ENCODE data around the gene MS4A14.

DNA sequence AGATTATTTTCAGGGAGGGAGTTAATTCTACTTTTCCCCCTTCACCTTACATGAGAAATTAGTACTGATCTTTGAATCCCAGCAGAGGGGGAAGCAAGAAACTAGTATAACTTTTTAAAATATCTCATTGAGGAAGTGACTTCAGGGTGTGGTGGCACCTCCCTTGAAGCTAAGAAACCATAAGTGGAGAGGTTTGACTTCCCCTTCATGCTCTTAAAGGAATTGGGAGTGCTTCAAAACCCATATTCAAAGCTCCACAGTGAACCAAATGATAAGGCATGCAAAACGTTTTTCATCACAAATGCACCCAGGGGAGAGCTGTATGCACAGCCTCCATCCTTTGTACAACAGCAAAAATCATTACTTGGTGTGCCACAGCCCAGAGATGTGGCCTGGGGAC, 540 bp downstream of the MS4A14 start:
- no peak for TF ChIP-seq EZH2 (IDR thresholded peaks at IDR 0.05; ENCODE audit: borderline replicate concordance)
- no peak for TF ChIP-seq CTCF (IDR thresholded peaks at IDR 0.05; ENCODE audit: poor library complexity)
- TF ChIP-seq EZH2phosphoT487 (IDR thresholded peaks at IDR 0.05; ENCODE audit: low read depth, severe bottlenecking, unreplicated experiment) = no peak

All from hepatocyte (in vitro differentiated cells).